ENCODE results near the gene ZNF385B.

ZNF385B gene

GRCh38 chr2:179855673-179856072 is 5.7 kb downstream of the ZNF385B start:
- no peak for DNase-seq (ENCODE audit: low spot score)

- DNase-seq (ENCODE audit: low spot score), result no peak
These were observed 6.5 kb downstream of the ZNF385B start for GRCh38 chr2:179854891-179855290.

- no peak for DNase-seq (ENCODE audit: low spot score)
These were observed 8.3 kb downstream of the ZNF385B start for GRCh38 chr2:179853108-179853507.

GRCh38 chr2:179850188-179850587 is 11.2 kb downstream of the ZNF385B start:
- DNase-seq (ENCODE audit: low spot score), result no peak

DNA sequence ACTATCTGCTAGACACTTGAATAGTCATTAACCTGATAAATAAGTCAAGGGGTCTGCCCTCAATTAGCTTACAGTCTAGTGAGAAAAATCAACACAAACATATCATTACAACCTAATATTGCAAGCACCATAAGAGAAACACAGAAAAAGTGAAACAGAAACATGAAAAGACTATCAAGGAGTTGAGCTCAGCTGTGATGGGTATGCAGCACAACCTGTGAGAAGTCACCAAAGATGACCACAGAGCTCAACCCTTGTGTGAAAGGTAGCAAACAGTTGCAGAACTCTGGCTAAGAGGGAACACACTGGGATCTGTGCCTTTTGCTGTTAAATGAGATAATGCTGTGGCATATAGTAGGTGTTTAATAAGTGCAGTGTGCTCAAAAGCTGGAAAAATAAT is 11.7 kb downstream of the ZNF385B start:
- DNase-seq (ENCODE audit: low spot score), result no peak

GRCh38 chr2:179843541-179843940 is 17.9 kb downstream of the ZNF385B start:
- no peak for DNase-seq (ENCODE audit: low spot score)

GRCh38 chr2:179842498-179843153 is 18.8 kb downstream of the ZNF385B start:
- no peak for DNase-seq (ENCODE audit: low spot score)

DNA sequence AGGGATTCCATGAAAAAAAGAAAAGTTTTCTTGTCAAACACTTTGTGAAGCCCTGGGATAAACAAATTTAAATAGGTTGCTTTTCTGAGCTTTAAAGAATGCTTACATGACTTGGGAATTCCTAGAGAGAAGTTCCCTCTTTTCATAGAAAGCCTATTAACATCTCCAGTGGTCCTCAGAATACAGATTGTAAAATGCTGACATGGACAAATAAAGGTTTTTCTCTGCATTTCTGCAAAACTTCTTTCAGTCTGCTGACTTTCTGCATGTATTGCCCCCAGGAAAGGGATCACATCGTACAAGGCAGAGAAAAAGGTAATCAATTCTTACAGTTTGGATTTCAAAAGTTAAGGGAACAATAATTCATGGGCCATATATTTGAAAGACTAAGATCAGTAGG is 20.6 kb downstream of the ZNF385B start:
- no peak for DNase-seq (ENCODE audit: low spot score)

- DNase-seq (ENCODE audit: low spot score), result no peak
These were observed 24.0 kb downstream of the ZNF385B start for GRCh38 chr2:179837408-179837807.

- DNase-seq (ENCODE audit: low spot score), result no peak
These were observed 31.2 kb downstream of the ZNF385B start for GRCh38 chr2:179830043-179830787.

GRCh38 chr2:179826297-179826696 is 35.1 kb downstream of the ZNF385B start:
- DNase-seq (ENCODE audit: low spot score), result no peak

GRCh38 chr2:179825494-179825893 is 35.9 kb downstream of the ZNF385B start:
- no peak for DNase-seq (ENCODE audit: low spot score)

- DNase-seq (ENCODE audit: low spot score), result no peak
These were observed 36.5 kb downstream of the ZNF385B start for GRCh38 chr2:179824961-179825360.

GRCh38 chr2:179822540-179822939 is 38.9 kb downstream of the ZNF385B start:
- DNase-seq (ENCODE audit: low spot score), result no peak

- DNase-seq (ENCODE audit: low spot score), result no peak
These were observed 42.9 kb downstream of the ZNF385B start for GRCh38 chr2:179818546-179818945.

DNA sequence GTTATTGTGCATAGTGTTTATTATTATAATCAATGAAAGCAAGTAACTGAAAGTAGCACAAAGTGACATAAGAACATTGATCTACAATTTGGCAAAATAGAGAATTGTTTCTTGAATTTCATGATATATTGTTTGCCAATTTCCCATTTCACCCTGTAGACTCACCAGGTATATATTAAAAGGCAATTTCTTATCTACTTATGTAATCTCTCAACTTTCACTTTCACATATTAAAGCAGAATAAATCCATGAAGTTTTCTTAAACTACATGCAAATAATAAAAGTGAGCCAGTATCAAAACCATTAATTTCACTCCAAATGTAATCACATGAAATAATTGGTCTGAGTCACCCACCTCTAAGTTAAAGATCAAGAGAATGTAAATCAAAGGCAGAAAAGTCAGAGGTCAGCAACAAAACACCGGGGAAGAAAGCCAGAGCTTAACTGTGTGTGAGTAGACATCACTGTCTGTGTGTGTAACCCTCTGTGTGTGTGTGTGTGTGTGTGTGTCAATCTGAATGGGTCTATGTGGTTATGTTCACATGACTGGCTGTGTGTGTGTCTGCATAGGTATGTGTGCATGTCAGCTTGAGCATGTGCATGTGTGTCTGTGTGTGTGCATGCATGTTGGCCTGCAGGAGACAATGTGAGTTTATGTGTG is 44.1 kb downstream of the ZNF385B start:
- DNase-seq (ENCODE audit: low spot score), result no peak

GRCh38 chr2:179814050-179814449 is 47.4 kb downstream of the ZNF385B start:
- no peak for DNase-seq (ENCODE audit: low spot score)

DNA sequence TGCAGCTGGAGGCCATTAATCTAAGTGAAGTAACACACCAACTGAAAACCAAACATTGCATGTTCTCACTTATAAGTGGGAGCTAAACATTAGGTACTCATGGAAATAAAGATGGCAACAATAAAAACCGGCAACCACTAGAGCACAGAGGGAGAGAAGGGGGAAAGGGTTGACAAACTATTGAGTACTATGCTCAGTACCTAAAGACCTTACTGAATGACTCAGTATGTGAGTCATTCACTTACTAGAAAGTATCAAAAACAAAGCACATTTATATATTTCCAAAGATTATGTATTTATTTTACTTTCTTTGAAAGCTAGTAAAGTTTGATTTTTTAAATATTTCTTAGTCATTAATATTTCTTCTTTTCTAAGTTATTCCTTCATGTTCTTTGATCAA is 48.9 kb downstream of the ZNF385B start:
- no peak for DNase-seq (ENCODE audit: low spot score)

DNA sequence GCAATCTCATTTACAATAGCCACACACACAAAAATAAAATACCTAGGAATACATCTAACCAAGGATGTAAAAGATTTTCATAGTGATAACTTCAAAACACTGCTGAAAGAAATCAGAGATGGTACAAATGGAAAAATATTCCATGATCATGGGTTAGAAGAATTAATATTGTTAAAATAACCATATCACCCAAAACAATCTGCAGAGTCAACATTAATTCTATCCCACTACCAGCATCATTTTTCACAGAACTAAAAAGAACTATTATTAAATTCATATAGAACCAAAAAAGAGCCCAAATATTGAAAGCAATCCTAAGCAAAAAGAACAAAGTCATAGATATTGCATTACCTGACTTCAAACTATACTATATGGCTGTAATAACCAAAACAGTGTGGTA is 50.4 kb downstream of the ZNF385B start:
- no peak for DNase-seq (ENCODE audit: low spot score)

DNA sequence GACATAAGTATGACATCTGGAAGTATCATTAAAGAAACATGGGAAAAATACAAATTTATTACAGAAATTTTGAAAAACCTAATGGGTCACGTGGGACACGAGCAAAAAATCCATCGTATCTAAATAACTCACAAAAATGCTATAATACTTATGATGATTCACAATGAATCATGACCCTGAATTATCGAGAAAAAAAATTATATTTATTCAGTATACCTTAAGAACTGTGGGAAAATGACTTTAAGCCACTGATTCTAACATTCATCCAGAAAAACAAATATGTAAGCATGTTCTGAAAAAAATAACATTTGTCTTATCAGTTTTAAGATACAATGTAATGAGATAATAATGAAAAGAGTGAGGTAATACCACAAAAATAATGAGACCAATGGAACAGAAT is 51.8 kb downstream of the ZNF385B start:
- no peak for DNase-seq (ENCODE audit: low spot score)

DNA sequence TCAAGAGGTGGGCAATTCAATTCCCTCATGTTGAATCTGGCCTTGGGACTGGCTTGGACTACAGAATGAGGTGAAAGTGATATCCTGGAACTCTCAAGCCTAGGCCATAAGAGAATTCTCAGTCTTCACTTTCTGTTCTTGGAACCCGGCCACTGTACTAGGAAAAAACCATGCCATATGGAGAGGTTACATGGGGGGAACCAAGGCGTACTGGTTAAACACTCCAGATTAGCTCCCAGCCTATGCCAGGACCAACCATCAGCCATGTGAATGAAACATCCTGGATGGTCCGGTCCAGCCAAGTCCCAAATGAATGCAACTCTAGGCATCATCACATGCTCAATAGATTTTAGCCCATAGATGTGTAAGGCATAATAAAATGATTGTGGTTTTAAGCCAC is 56.4 kb downstream of the ZNF385B start:
- no peak for DNase-seq (ENCODE audit: low spot score)

DNA sequence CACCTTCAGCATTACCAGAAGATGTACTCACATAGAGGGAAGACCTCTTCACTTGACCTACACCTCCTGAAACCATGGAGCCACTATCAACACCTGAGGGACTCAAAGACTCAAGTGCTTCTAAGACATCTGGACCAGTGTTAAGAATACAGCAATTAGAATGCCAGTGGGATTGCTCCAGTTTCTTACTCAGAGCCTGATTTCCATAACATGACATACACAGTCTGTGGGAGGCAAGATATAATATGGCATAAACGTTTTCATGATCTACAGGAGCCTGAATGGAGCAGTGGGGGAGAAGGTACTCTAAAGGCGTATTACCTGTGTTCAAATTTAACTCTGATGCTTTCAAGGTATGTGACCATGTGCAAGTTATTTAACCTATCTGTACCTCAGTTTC is 57.2 kb downstream of the ZNF385B start:
- no peak for DNase-seq (ENCODE audit: low spot score)

Measured in hematopoietic multipotent progenitor cell treated with erythropoietin and hydrocortisone succinate and interleukin-3 and kit ligand, for 15 days (in vitro differentiated cells).